Sigmoid colon (tissue), 7 donors: ENCODE data around the gene PKN2. TPM values are rescaled to one million over a fixed set of nuclear protein-coding genes. Genes with fewer than 3 reads are reported as not detected.

Experiments used
- DNase-seq: peaks from one replicate; pipeline ENCODE4 v3.0.0-alpha.2; 2019
- H3K27ac ChIP-seq, 4 donors: fragments of 200-600 bp; sonication (generic); one replicate each; pipeline ENCODE4 v1.5.1; 2016 to 2019; ENCODE audit warnings: mild to moderate bottlenecking in 1 of 4
- H3K27me3 ChIP-seq, 3 donors: fragments of 200-600 bp; sonication (generic); one replicate each; pipeline ENCODE4 v1.5.1; 2019; ENCODE audit warnings: mild to moderate bottlenecking in 1 of 3
- H3K36me3 ChIP-seq, 4 donors: fragments of 200-600 bp; sonication (generic); one replicate each; pipeline ENCODE4 v1.5.1; 2016 to 2019
- H3K4me1 ChIP-seq, 4 donors: fragments of 200-600 bp; sonication (generic); one replicate each; pipeline ENCODE4 v1.5.1; 2017 to 2019
- H3K4me3 ChIP-seq, 4 donors: fragments of 200-600 bp; sonication (generic); one replicate each; pipeline ENCODE4 v1.5.1; 2017 to 2019; ENCODE audit warnings: mild to moderate bottlenecking in 2 of 4, moderate library complexity in 1 of 4
- H3K9me3 ChIP-seq, 4 donors: fragments of 200-600 bp in 3 of 4; sonication (generic) in 3 of 4; one replicate each; pipeline versions ENCODE4 v1.5.1 to v1.6.1; 2013 to 2019
- EP300 ChIP-seq, 4 donors: sonication (generic); formaldehyde crosslinking; IDR thresholded peaks; one replicate each; pipeline ENCODE4 v1.6.1; 2017; ENCODE audit warnings: antibody characterized with exemption in 4 of 4
- POLR2A ChIP-seq, 2 donors: fragments of 450-650 bp; IDR thresholded peaks; one replicate each; pipeline ENCODE4 v1.6.1; 2016; ENCODE audit warnings: antibody characterized with exemption in 2 of 2, mild to moderate bottlenecking in 2 of 2, moderate library complexity in 2 of 2
- POLR2AphosphoS5 ChIP-seq, 4 donors: sonication (generic); formaldehyde crosslinking; IDR thresholded peaks; one replicate each; pipeline ENCODE4 v1.6.1; 2017; ENCODE audit warnings: antibody characterized with exemption in 4 of 4
- WGBS, 2 donors: extraction: QIAGEN DNeasy Blood & Tissue Kit; methylation state at CpG; one replicate each; pipeline ENCODE4 v1.1.7; 2013; 5-methylcytosine and 5-hydroxymethylcytosine counted together
- intact Hi-C: fragments of 100-400 bp; cut with DNase I; formaldehyde crosslinking; loops from one replicate; pipeline ENCODE4 v1.15.1; 2023
- polyA plus RNA-seq, 3 donors: library from polyadenylated mRNA; stranded (reverse); fragments of 200-250 nt; gene quantifications; one replicate each; pipeline ENCODE4 v1.2.3, GENCODE V29; 2013
- total RNA-seq, 4 donors: library from RNA; depleted of rRNA; stranded (reverse); fragments of >200 nt; gene quantifications; one replicate each; pipeline ENCODE4 v1.1.0, GENCODE V29; 2016
- TF ChIP-seq, protein P1 (sequence below), 4 experiments: fragments of 450-650 bp in 3 of 4; fragments of 200-600 bp in 1 of 4; IDR thresholded peaks; one replicate each; pipeline ENCODE4 v1.5.1; 2016 to 2019; ENCODE audit warnings: antibody characterized with exemption in 4 of 4, mild to moderate bottlenecking in 3 of 4, moderate library complexity in 2 of 4
- donor health status: healthy with polysubstance abuse.
- donor health status: Bipolar disorder and iron deficiency.
- donor health status: healthy.

Gene PKN2
- total and polyA plus RNA-seq, 7 donors: 9.6 to 43.4 (median 25.5) TPM

DNA sequence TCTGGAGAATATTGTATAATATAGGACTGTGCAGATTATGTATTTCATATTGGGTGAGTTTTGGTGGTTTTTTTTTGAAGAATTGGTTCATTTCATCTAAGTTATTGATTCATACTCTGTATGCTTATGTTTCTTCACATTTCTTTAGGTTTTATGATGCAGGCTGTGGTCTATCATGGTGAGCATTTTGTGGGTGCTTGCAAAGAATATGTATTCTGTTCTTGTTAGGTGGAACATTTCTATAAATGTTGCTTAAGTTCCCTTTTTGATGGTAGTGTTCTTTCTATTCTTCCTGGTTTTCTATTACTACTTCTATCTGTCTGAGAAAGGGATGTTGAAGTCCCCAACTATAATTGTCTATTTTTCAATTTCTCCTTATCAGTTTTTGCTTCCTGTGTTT, 42.6 kb downstream of the PKN2 start:
- TF ChIP-seq POLR2A (IDR thresholded peaks at IDR 0.05): no peak
- no peak for TF ChIP-seq POLR2AphosphoS5 (IDR thresholded peaks at IDR 0.05)
- TF ChIP-seq EP300 (IDR thresholded peaks at IDR 0.05): no peak
- TF ChIP-seq, protein P1, sequence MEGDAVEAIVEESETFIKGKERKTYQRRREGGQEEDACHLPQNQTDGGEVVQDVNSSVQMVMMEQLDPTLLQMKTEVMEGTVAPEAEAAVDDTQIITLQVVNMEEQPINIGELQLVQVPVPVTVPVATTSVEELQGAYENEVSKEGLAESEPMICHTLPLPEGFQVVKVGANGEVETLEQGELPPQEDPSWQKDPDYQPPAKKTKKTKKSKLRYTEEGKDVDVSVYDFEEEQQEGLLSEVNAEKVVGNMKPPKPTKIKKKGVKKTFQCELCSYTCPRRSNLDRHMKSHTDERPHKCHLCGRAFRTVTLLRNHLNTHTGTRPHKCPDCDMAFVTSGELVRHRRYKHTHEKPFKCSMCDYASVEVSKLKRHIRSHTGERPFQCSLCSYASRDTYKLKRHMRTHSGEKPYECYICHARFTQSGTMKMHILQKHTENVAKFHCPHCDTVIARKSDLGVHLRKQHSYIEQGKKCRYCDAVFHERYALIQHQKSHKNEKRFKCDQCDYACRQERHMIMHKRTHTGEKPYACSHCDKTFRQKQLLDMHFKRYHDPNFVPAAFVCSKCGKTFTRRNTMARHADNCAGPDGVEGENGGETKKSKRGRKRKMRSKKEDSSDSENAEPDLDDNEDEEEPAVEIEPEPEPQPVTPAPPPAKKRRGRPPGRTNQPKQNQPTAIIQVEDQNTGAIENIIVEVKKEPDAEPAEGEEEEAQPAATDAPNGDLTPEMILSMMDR (IDR thresholded peaks at IDR 0.05): no peak
- DNase-seq: no peak
- no peak overlapping the region for H3K27ac ChIP-seq
- no peaks in the 10 kb centered on the region for H3K36me3 ChIP-seq
- H3K27me3 ChIP-seq: no peaks in the 10 kb centered on the region
- intact Hi-C loops: no loop called here
- H3K4me3 ChIP-seq: no peak overlapping the region
- no peaks in the 10 kb centered on the region for H3K9me3 ChIP-seq
- peaks cover 0 to 34% (median 18%) of the 10 kb centered on the region in 4 donors for H3K4me1 ChIP-seq

DNA sequence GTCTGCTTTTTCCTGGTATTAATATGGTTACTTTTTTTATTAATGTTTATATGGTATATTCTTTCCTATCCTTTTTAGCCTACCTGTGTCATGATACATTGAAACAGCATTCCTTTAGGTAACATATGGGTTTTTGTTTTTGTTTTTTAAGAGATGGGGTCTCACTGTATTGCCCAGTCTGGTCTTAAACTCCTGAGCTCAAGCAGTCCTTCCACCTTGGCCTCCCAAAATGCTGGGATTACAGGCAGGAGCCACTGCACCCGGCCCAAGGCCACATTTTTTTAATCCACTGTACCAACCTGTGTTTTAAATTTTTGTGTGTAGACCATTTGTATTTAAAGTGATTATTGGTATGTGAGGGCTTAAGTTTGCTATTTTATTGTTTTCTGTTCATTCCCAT, 43.1 kb downstream of the PKN2 start:
- H3K36me3 ChIP-seq: no peaks in the 10 kb centered on the region
- WGBS, 2 donors: 87 to 89% methylated on average over 1 of the region's 1 CpG
- no peak overlapping the region for H3K27ac ChIP-seq
- peaks cover 0 to 39% (median 18%) of the 10 kb centered on the region in 4 donors for H3K4me1 ChIP-seq
- DNase-seq: no peak
- TF ChIP-seq, protein P1 (IDR thresholded peaks at IDR 0.05): no peak
- TF ChIP-seq POLR2AphosphoS5 (IDR thresholded peaks at IDR 0.05) (no peak), POLR2A (IDR thresholded peaks at IDR 0.05) (no peak), EP300 (IDR thresholded peaks at IDR 0.05) (no peak)
- intact Hi-C loops: no loop called here
- H3K27me3 ChIP-seq: no peaks in the 10 kb centered on the region
- H3K4me3 ChIP-seq: no peak overlapping the region
- H3K9me3 ChIP-seq: no peaks in the 10 kb centered on the region

DNA sequence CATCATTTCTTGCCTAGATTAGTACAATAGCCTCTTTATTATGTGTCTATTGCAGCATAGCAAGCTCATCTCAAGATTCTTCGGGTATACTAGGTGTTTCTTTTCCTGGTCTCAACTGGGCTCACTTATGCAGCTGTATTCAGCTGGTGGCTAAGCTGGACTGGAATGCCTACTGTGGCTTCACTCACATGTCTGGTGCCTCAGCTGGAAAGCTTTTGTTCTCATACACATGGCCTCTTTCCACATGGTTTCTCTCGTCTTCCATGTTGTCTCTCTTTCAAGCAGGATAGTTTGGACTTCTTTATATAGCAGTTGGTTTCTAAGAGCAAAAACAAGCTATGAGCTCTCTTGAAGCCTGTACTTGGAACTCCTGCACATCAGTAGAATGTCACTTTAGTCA, 45.2 kb downstream of the PKN2 start:
- H3K4me1 ChIP-seq: peaks cover 0 to 41% (median 18%) of the 10 kb centered on the region in 4 donors

DNA sequence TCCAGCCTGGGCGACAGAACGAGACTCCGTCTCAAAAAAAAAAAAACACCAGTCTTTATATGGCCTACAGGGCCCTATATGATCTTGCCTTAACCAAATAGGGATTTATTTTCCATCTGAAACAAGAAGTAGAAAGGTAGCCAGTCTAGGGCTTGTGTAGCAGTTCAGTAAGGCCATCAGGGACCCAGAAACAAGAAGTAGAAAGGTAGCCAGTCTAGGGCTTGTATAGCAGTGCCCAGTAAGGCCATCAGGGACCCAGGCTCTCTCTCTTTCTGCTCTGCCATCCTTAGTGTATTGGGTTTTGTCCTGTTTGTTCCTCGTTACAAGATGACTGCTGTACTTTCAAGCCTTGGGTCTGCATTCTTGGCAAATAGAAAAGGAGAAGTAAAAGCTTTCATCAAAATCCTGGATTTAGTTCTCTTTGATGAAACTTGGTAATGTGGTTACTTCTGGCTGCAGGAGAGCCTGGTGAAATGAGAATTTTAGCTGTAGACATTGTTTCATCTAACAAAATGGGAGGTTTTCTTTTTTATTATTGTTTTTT, 46.1 kb downstream of the PKN2 start:
- DNase-seq: no peak
- no peak overlapping the region for H3K27ac ChIP-seq
- intact Hi-C loops: loop anchor here (5.0 to 10.0 kb wide), 2 partner anchors 48 to 165 kb away; partner anchors contain the start of genes GTF2B and PKN2

More for the DNA sequence above, 45.2 kb downstream of the PKN2 start:
- H3K4me3 ChIP-seq: no peak overlapping the region
- 94 to 95% methylated on average over 2 of the region's 2 CpGs for WGBS, 2 donors
- no peaks in the 10 kb centered on the region for H3K27me3 ChIP-seq
- no peak for TF ChIP-seq POLR2A (IDR thresholded peaks at IDR 0.05)
- no peak for TF ChIP-seq POLR2AphosphoS5 (IDR thresholded peaks at IDR 0.05)
- TF ChIP-seq, protein P1 (IDR thresholded peaks at IDR 0.05): no peak
- TF ChIP-seq EP300 (IDR thresholded peaks at IDR 0.05): no peak
- no peaks in the 10 kb centered on the region for H3K36me3 ChIP-seq
- no peaks in the 10 kb centered on the region for H3K9me3 ChIP-seq
- H3K27ac ChIP-seq: no peak overlapping the region
- no peak for DNase-seq
- intact Hi-C loops: no loop called here

DNA sequence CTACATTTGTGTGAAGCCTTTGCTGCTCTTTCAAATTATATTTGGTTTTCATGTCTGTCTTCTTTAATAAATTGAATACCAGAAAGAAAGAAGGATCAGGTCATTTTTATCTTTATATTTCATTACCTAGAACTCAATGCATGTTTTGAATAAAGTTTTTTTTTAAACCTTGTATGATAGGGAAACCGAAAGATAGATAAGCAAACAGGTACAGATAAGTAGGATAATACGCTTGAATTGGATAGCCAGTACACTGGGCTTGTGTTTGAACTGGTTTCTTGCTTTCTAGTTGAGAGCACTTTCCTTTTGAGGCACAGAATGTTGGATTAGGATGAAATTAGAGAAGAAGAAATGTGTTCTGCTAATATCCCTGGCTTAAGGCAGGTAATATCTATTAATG, 46.9 kb downstream of the PKN2 start:
- H3K27ac ChIP-seq: peak overlapping the region; percentile 52 to 62 (median 60)
- H3K4me1 ChIP-seq: peaks cover 0 to 35% (median 18%) of the 10 kb centered on the region in 4 donors
- no peaks in the 10 kb centered on the region for H3K36me3 ChIP-seq
- DNase-seq: no peak
- no peaks in the 10 kb centered on the region for H3K27me3 ChIP-seq
- 26 to 72% methylated on average over 2 of the region's 2 CpGs for WGBS, 2 donors
- peaks cover 0 to 5% (median 2%) of the 10 kb centered on the region in 4 donors for H3K9me3 ChIP-seq
- intact Hi-C loops: loop anchor here (5.0 to 10.0 kb wide), 2 partner anchors 49 to 164 kb away; partner anchors contain the start of genes GTF2B and PKN2
- no peak for TF ChIP-seq EP300 (IDR thresholded peaks at IDR 0.05)
- no peak for TF ChIP-seq POLR2A (IDR thresholded peaks at IDR 0.05)
- TF ChIP-seq, protein P1 (IDR thresholded peaks at IDR 0.05): no peak
- no peak for TF ChIP-seq POLR2AphosphoS5 (IDR thresholded peaks at IDR 0.05)
- H3K4me3 ChIP-seq: no peak overlapping the region

More for the DNA sequence above, 46.1 kb downstream of the PKN2 start:
- TF ChIP-seq POLR2AphosphoS5 (IDR thresholded peaks at IDR 0.05): no peak
- no peak for TF ChIP-seq POLR2A (IDR thresholded peaks at IDR 0.05)
- Histone ChIP-seq H3K4me1 (peaks cover 0 to 37% (median 18%) of the 10 kb centered on the region in 4 donors), H3K27me3 (no peaks in the 10 kb centered on the region), H3K9me3 (peaks cover 0 to 2% (median 1%) of the 10 kb centered on the region in 4 donors), H3K36me3 (no peaks in the 10 kb centered on the region), H3K4me3 (no peak overlapping the region)
- 84 to 93% methylated on average over 4 of the region's 4 CpGs for WGBS, 2 donors
